Spinal cord (tissue), 10 donors: ENCODE results near the gene LPCAT1. TPM values are rescaled to one million over a fixed set of nuclear protein-coding genes. Genes with fewer than 3 reads are reported as not detected.

ENCODE experiments used
- DNase-seq, 6 donors: peaks; one replicate each; pipeline versions ENCODE4 v3.0.0 to v3.0.0-alpha.2; 2013 to 2015; ENCODE audit warnings: low spot score in 6 of 6, low read depth in 4 of 6
- H3K27ac ChIP-seq: one replicate; pipeline ENCODE4 v1.5.1; 2013; ENCODE audit warnings: low read depth, low read length, control low read depth
- H3K27me3 ChIP-seq: one replicate; pipeline ENCODE4 v1.6.1; 2013; ENCODE audit warnings: low read length; ENCODE audit not compliant: control insufficient read depth, insufficient read depth
- H3K36me3 ChIP-seq: one replicate; pipeline ENCODE4 v1.6.1; 2013; ENCODE audit warnings: low read length; ENCODE audit not compliant: control insufficient read depth, insufficient read depth
- H3K4me1 ChIP-seq: one replicate; pipeline ENCODE4 v1.6.1; 2013; ENCODE audit warnings: low read length; ENCODE audit not compliant: control insufficient read depth, insufficient read depth
- H3K4me3 ChIP-seq: one replicate; pipeline ENCODE4 v1.5.1; 2013; ENCODE audit warnings: low read depth, low read length, control low read depth
- H3K9me3 ChIP-seq: one replicate; pipeline ENCODE4 v1.6.1; 2013; ENCODE audit warnings: low read length; ENCODE audit not compliant: control insufficient read depth, insufficient read depth
- WGBS: methylation state at CpG from one replicate; pipeline ENCODE4 v1.1.5; 2013; ENCODE audit warnings: missing lambda C conversion rate; ENCODE audit not compliant: insufficient coverage; 5-methylcytosine and 5-hydroxymethylcytosine counted together
- polyA plus RNA-seq, 2 donors: library from polyadenylated mRNA; unstranded; fragments of 120-200 nt; gene quantifications; one replicate each; pipeline ENCODE4 v1.2.1, GENCODE V29; 2013; ENCODE audit not compliant: insufficient read length in 2 of 2
- total RNA-seq, 2 donors: library from RNA; depleted of rRNA in 1 of 2; stranded (reverse); fragments of 120-200 nt in 1 of 2; fragments of >200 nt in 1 of 2; gene quantifications; one replicate each; pipeline versions ENCODE4 v1.2.3 to v1.2.4, GENCODE V29; 2013 to 2014
- donor health status: healthy.

LPCAT1 gene
- total and polyA plus RNA-seq, 4 donors = 54.3 to 144 (median 112) TPM

GRCh38 chr5:1420211-1421195 lies 103.3 kb downstream of the LPCAT1 start:
- no peak overlapping the region for H3K4me3 ChIP-seq
- peak in 1 of 6 donors; percentile 9 for DNase-seq
- peaks cover 2% of the 10 kb centered on the region for H3K27me3 ChIP-seq
- 83% methylated on average over 19 of the region's 23 CpGs for WGBS
- no peaks in the 10 kb centered on the region for H3K9me3 ChIP-seq
- no peak overlapping the region for H3K27ac ChIP-seq
- no peaks in the 10 kb centered on the region for H3K4me1 ChIP-seq
- no peaks in the 10 kb centered on the region for H3K36me3 ChIP-seq

GRCh38 chr5:1419476-1420210 lies 104.1 kb downstream of the LPCAT1 start:
- Histone ChIP-seq H3K27me3 (peaks cover 2% of the 10 kb centered on the region), H3K9me3 (no peaks in the 10 kb centered on the region), H3K4me1 (no peaks in the 10 kb centered on the region), H3K27ac (no peak overlapping the region), H3K4me3 (no peak overlapping the region), H3K36me3 (no peaks in the 10 kb centered on the region)
- 74% methylated on average over 11 of the region's 11 CpGs for WGBS
- DNase-seq = no peak

GRCh38 chr5:1418921-1419280 lies 104.9 kb downstream of the LPCAT1 start:
- no peaks in the 10 kb centered on the region for H3K9me3 ChIP-seq
- H3K4me3 ChIP-seq = no peak overlapping the region
- no peaks in the 10 kb centered on the region for H3K4me1 ChIP-seq
- no peak for DNase-seq
- no peak overlapping the region for H3K27ac ChIP-seq
- H3K27me3 ChIP-seq = peaks cover 2% of the 10 kb centered on the region
- no peaks in the 10 kb centered on the region for H3K36me3 ChIP-seq

- no peaks in the 10 kb centered on the region for H3K36me3 ChIP-seq
- no peaks in the 10 kb centered on the region for H3K4me1 ChIP-seq
- 83% methylated on average over 2 of the region's 2 CpGs for WGBS
- H3K9me3 ChIP-seq = no peaks in the 10 kb centered on the region
- H3K4me3 ChIP-seq = no peak overlapping the region
- peaks cover 3% of the 10 kb centered on the region for H3K27me3 ChIP-seq
- H3K27ac ChIP-seq = no peak overlapping the region
- no peak for DNase-seq
Measured at GRCh38 chr5:1418238-1418920, 105.4 kb downstream of the LPCAT1 start.

GRCh38 chr5:1417586-1418225 lies 106.1 kb downstream of the LPCAT1 start:
- Histone ChIP-seq H3K27me3 (peaks cover 4% of the 10 kb centered on the region), H3K9me3 (no peaks in the 10 kb centered on the region), H3K36me3 (no peaks in the 10 kb centered on the region), H3K4me3 (no peak overlapping the region), H3K4me1 (no peaks in the 10 kb centered on the region), H3K27ac (no peak overlapping the region)
- 73% methylated on average over 6 of the region's 6 CpGs for WGBS
- no peak for DNase-seq

GRCh38 chr5:1416856-1417469 lies 106.8 kb downstream of the LPCAT1 start:
- DNase-seq = no peak
- H3K9me3 ChIP-seq = no peaks in the 10 kb centered on the region
- no peak overlapping the region for H3K4me3 ChIP-seq
- H3K27me3 ChIP-seq = peaks cover 4% of the 10 kb centered on the region
- WGBS = 89% methylated on average over 12 of the region's 12 CpGs
- H3K4me1 ChIP-seq = no peaks in the 10 kb centered on the region
- no peak overlapping the region for H3K27ac ChIP-seq
- H3K36me3 ChIP-seq = no peaks in the 10 kb centered on the region

- Histone ChIP-seq H3K4me3 (no peak overlapping the region), H3K4me1 (no peaks in the 10 kb centered on the region)
- 78% methylated on average over 22 of the region's 22 CpGs for WGBS
Measured at GRCh38 chr5:1415626-1416360, 108.0 kb downstream of the LPCAT1 start.

GRCh38 chr5:1415059-1415425 lies 108.7 kb downstream of the LPCAT1 start:
- no peak for DNase-seq
- no peak overlapping the region for H3K27ac ChIP-seq
- 79% methylated on average over 13 of the region's 13 CpGs for WGBS

More at GRCh38 chr5:1415626-1416360, 108.0 kb downstream of the LPCAT1 start:
- DNase-seq = no peak
- Histone ChIP-seq H3K9me3 (no peaks in the 10 kb centered on the region), H3K36me3 (no peaks in the 10 kb centered on the region), H3K27me3 (peaks cover 4% of the 10 kb centered on the region), H3K27ac (no peak overlapping the region)

More at GRCh38 chr5:1415059-1415425, 108.7 kb downstream of the LPCAT1 start:
- Histone ChIP-seq H3K36me3 (no peaks in the 10 kb centered on the region), H3K4me1 (no peaks in the 10 kb centered on the region), H3K27me3 (peaks cover 4% of the 10 kb centered on the region), H3K9me3 (no peaks in the 10 kb centered on the region), H3K4me3 (no peak overlapping the region)
